Measurements from ENCODE around the gene ARHGAP42.

- TF ChIP-seq, protein P1, sequence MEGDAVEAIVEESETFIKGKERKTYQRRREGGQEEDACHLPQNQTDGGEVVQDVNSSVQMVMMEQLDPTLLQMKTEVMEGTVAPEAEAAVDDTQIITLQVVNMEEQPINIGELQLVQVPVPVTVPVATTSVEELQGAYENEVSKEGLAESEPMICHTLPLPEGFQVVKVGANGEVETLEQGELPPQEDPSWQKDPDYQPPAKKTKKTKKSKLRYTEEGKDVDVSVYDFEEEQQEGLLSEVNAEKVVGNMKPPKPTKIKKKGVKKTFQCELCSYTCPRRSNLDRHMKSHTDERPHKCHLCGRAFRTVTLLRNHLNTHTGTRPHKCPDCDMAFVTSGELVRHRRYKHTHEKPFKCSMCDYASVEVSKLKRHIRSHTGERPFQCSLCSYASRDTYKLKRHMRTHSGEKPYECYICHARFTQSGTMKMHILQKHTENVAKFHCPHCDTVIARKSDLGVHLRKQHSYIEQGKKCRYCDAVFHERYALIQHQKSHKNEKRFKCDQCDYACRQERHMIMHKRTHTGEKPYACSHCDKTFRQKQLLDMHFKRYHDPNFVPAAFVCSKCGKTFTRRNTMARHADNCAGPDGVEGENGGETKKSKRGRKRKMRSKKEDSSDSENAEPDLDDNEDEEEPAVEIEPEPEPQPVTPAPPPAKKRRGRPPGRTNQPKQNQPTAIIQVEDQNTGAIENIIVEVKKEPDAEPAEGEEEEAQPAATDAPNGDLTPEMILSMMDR (IDR thresholded peaks at IDR 0.05; ENCODE audit: insufficient read depth, low read length), result no peak
- TF ChIP-seq POLR2AphosphoS5 (IDR thresholded peaks at IDR 0.05; ENCODE audit: low read depth), result no peak
- no peak for TF ChIP-seq GABPA (IDR thresholded peaks at IDR 0.05; ENCODE audit: low read depth)
Measured at GRCh38 chr11:100731471-100731870, 44.4 kb downstream of the ARHGAP42 start.

Data from HL-60 (cell line).